K562 (cell line): Measurements from ENCODE around the gene GNAQ. TPM values are rescaled to one million over a fixed set of nuclear protein-coding genes. Genes with fewer than 3 reads are reported as not detected.

Experiments
- ATAC-seq: fragments of 200-7000 bp; cut with Tn5 transposase; 3 replicates; pipeline ENCODE4 v1.9.1; 2020; ENCODE audit warnings: moderate library complexity
- BruUV-seq: library from RNA; stranded (reverse); fragments of 400-500 nt; replicated peaks from 2 replicates; lab custom pipeline; 2021; lab: Mats Ljungman, UMichigan
- CTCF ChIA-PET: fragments of 300-600 bp; formaldehyde crosslinking; extraction: SDS; loops from one replicate; lab custom pipeline; 2021; ENCODE audit warnings: low intra/inter-chr PET ratio; lab: Yijun Ruan, JAX
- POLR2A ChIA-PET: fragments of 300-600, 350-650 bp; sonication (Branson Sonifier 250); formaldehyde crosslinking; extraction: SDS; loops from one replicate; lab custom pipeline; 2021; ENCODE audit warnings: antibody characterized with exemption, inconsistent platforms; lab: Yijun Ruan, JAX
- DNase-seq, 4 experiments: peaks; one replicate each; pipeline versions ENCODE4 v3.0.0 to v3.0.0-alpha.2; 2011 to 2018; ENCODE audit warnings: low spot score in 3 of 4, mixed read lengths in 3 of 4; ENCODE audit errors: extremely low read depth in 1 of 4
- FAIRE-seq: peaks from 2 replicates; lab custom pipeline; 2011; peaks lifted over from hg19 to GRCh38; lab: Jason Lieb, UNC
- H2AFZ ChIP-seq: 2 replicates; pipeline ENCODE4 v1.6.0; 2011; ENCODE audit warnings: low read depth, low read length, control low read depth, inconsistent platforms
- H3K27ac ChIP-seq: fragments of 200-600 bp; 3 replicates; pipeline ENCODE4 v1.8.0; 2011; ENCODE audit warnings: low read depth, mild to moderate bottlenecking, control low read depth, inconsistent platforms, low read length, moderate library complexity, mixed read lengths; ENCODE audit errors: extremely low read depth
- H3K27me3 ChIP-seq, 2 experiments: fragments of 300-600 bp in 1 of 2; 2 replicates in 1 of 2; 3 replicates in 1 of 2; pipeline versions ENCODE4 v1.6.0 to v1.8.0; 2011; ENCODE audit warnings: inconsistent platforms in 2 of 2, low read length in 2 of 2, mild to moderate bottlenecking in 1 of 2, mixed read lengths in 1 of 2, moderate library complexity in 1 of 2; ENCODE audit not compliant: control insufficient read depth in 2 of 2, insufficient read depth in 2 of 2
- H3K36me3 ChIP-seq: fragments of 300-600 bp; 3 replicates; pipeline ENCODE4 v1.8.0; 2011; ENCODE audit warnings: mild to moderate bottlenecking, low read length, inconsistent platforms; ENCODE audit not compliant: control insufficient read depth, insufficient read depth
- H3K4me1 ChIP-seq, 2 experiments: fragments of 200-600 bp in 1 of 2; replicated peaks in 1 of 2; 2 replicates in 1 of 2; 3 replicates in 1 of 2; pipeline versions ENCODE4 v1.5.1 to v1.8.0; 2011; ENCODE audit warnings: inconsistent platforms in 2 of 2, low read length in 2 of 2, mild to moderate bottlenecking in 1 of 2, mixed read lengths in 1 of 2, moderate library complexity in 1 of 2; ENCODE audit not compliant: control insufficient read depth in 2 of 2, insufficient read depth in 2 of 2
- H3K4me2 ChIP-seq: 2 replicates; pipeline ENCODE4 v1.6.1; 2011; ENCODE audit warnings: low read length, control low read depth, inconsistent platforms, mixed read lengths; ENCODE audit not compliant: insufficient read depth
- H3K4me3 ChIP-seq: fragments of 200-600 bp; sonication (generic), shearing (Covaris generic); 2 replicates; pipeline ENCODE4 v1.5.1; 2016; ENCODE audit warnings: control low read depth, inconsistent platforms
- H3K79me2 ChIP-seq: fragments of 200-600 bp; 3 replicates; pipeline ENCODE4 v1.8.0; 2011; ENCODE audit warnings: low read length, inconsistent platforms; ENCODE audit not compliant: control insufficient read depth, insufficient read depth
- H3K9ac ChIP-seq, 2 experiments: 2 replicates each; pipeline versions ENCODE4 v1.6.0 to v1.6.1; 2011; ENCODE audit warnings: low read depth in 2 of 2, low read length in 2 of 2, control low read depth in 1 of 2, inconsistent platforms in 1 of 2, mild to moderate bottlenecking in 1 of 2, mixed read lengths in 1 of 2; ENCODE audit not compliant: insufficient read depth in 1 of 2
- H3K9me1 ChIP-seq: one replicate; pipeline ENCODE4 v1.6.0; 2011; ENCODE audit warnings: inconsistent platforms, mild to moderate bottlenecking, low read length, moderate library complexity; ENCODE audit not compliant: control insufficient read depth, insufficient read depth
- H3K9me3 ChIP-seq: replicated peaks from 2 replicates; pipeline ENCODE4 v1.5.1; 2011; ENCODE audit warnings: low read depth, low read length, inconsistent platforms; ENCODE audit not compliant: control insufficient read depth, insufficient read depth
- H4K20me1 ChIP-seq: replicated peaks from 2 replicates; pipeline ENCODE4 v1.6.1; 2011; ENCODE audit warnings: low read length, inconsistent platforms, mixed read lengths; ENCODE audit not compliant: control insufficient read depth, insufficient read depth
- ETV1 ChIP-seq: fragments of 450-650 bp; conservative IDR thresholded peaks from 2 replicates; pipeline ENCODE4 v1.6.1; 2016; ENCODE audit warnings: missing genetic modification characterization, control low read depth, low read depth, missing compliant biosample characterization
- KDM2B ChIP-seq: fragments of 250-450 bp; sonication (Bioruptor Pico); IDR thresholded peaks from 2 replicates; pipeline ENCODE4 v1.8.0; 2021; ENCODE audit warnings: mild to moderate bottlenecking, moderate library complexity
- NR1H2 ChIP-seq: sonication (generic); formaldehyde crosslinking; IDR thresholded peaks from 2 replicates; pipeline ENCODE4 v1.4.0; 2020; ENCODE audit warnings: mild to moderate bottlenecking, missing genetic modification reagents
- NR2C1 ChIP-seq, 2 experiments: fragments of 450-650 bp; IDR thresholded peaks; 2 replicates each; pipeline ENCODE4 v1.6.1; 2017; ENCODE audit warnings: mild to moderate bottlenecking in 2 of 2, antibody characterized with exemption in 1 of 2, inconsistent platforms in 1 of 2, missing compliant biosample characterization in 1 of 2, missing genetic modification characterization in 1 of 2
- SIX5 ChIP-seq, 2 experiments: IDR thresholded peaks; 2 replicates each; pipeline ENCODE4 v1.6.1; 2011; ENCODE audit warnings: low read length in 2 of 2, borderline replicate concordance in 1 of 2, low read depth in 1 of 2, mild to moderate bottlenecking in 1 of 2, moderate library complexity in 1 of 2; ENCODE audit not compliant: insufficient read depth in 1 of 2
- SMARCB1 ChIP-seq: IDR thresholded peaks from 2 replicates; pipeline ENCODE4 v1.6.1; 2011; ENCODE audit warnings: improper control_type of control experiment, low read depth; ENCODE audit not compliant: insufficient read length
- STAT5A ChIP-seq: IDR thresholded peaks from 2 replicates; pipeline ENCODE4 v1.6.1; 2012; ENCODE audit warnings: low read length, inconsistent platforms, borderline replicate concordance
- WGBS: fragments of 100-300 bp; shearing (Covaris generic); methylation state at CpG from one replicate; pipeline ENCODE4 v1.1.6; 2016; ENCODE audit warnings: low coverage, mixed read lengths; ENCODE audit not compliant: insufficient coverage; ENCODE audit errors: missing lambda C conversion rate; 5-methylcytosine and 5-hydroxymethylcytosine counted together
- in situ Hi-C: fragments of 300-500 bp; cut with MboI; formaldehyde crosslinking; loops from 4 replicates; pipeline ENCODE4 v1.15.0; 2018; ENCODE audit warnings: inconsistent platforms, mixed read lengths
- intact Hi-C: fragments of 100-400 bp; cut with micrococcal nuclease; formaldehyde crosslinking; loops from 2 replicates; pipeline ENCODE4 v1.14.2; 2022
- polyA plus RNA-seq, 8 experiments: library from polyadenylated mRNA; depleted of rRNA in 4 of 8; stranded (reverse) in 5 of 8; unstranded in 3 of 8; fragments of >200 nt; fragmentation: Nextera tagmentation in 2 of 8; fragmentation: Illumina TruSeq in 1 of 8; extraction: Ambion mirVana in 2 of 8; extraction: Trizol in 1 of 8; gene quantifications; 2 replicates each; pipeline versions ENCODE4 v1.2.1 to v1.2.3, GENCODE V29; 2011 to 2014; ENCODE audit warnings: inconsistent platforms in 1 of 8, missing spikeins in 1 of 8
- total RNA-seq, 7 experiments: library from RNA; depleted of rRNA in 6 of 7; stranded (reverse); fragments of >200 nt in 6 of 7; fragmentation: Illumina TruSeq in 2 of 7; extraction: Trizol in 2 of 7; gene quantifications; 2 replicates each; pipeline versions ENCODE4 v1.2.1 to v1.2.3, GENCODE V29; 2011 to 2021; ENCODE audit warnings: low replicate concordance in 1 of 7
- TF ChIP-seq, protein P1 (sequence below): fragments of 250-450 bp; sonication (Bioruptor Pico); IDR thresholded peaks from 2 replicates; pipeline ENCODE4 v1.4.0; 2020; ENCODE audit warnings: mild to moderate bottlenecking, moderate library complexity

GNAQ gene
- total and polyA plus RNA-seq, 9 of the 15 experiments (the other 6 are each of a cell fraction or from before 2014, with no cell fraction given): 4.8 to 27.9 (median 17.5) TPM

DNA sequence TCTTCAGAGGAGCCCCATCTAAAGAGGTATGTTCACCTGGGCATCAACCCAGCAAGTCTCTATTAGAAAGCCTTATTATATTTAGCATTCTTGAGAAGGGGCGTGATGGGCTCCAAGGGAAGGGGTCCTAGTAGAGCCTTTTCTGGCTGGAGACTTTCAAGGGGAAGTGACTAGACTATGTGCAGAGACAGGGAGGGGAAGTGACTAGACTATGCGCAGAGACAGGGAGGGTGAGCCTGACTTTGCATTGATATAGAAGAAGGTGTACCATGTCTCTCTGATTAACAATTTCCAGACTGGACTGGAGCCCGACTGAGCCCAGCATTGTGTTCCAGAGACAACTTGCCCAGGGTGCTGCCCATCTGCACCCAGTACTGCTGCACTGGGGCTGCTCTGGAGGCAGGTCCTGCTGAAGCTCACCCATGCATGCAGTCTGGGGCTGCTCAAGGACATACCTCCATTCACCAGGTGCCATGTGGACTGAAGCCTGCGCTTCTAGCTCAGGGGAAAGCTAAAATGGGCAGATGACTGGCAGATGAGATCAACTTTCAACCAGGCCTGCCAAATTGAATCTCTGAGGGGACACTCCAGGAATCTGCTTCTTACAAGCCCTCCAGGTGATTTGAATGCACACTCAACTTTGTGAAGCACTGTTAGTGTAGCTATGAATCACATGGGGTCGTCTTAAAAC lies 300.5 kb downstream of the GNAQ start:
- H3K4me1 ChIP-seq: no peaks in the 10 kb centered on the region
- TF ChIP-seq, protein P1, sequence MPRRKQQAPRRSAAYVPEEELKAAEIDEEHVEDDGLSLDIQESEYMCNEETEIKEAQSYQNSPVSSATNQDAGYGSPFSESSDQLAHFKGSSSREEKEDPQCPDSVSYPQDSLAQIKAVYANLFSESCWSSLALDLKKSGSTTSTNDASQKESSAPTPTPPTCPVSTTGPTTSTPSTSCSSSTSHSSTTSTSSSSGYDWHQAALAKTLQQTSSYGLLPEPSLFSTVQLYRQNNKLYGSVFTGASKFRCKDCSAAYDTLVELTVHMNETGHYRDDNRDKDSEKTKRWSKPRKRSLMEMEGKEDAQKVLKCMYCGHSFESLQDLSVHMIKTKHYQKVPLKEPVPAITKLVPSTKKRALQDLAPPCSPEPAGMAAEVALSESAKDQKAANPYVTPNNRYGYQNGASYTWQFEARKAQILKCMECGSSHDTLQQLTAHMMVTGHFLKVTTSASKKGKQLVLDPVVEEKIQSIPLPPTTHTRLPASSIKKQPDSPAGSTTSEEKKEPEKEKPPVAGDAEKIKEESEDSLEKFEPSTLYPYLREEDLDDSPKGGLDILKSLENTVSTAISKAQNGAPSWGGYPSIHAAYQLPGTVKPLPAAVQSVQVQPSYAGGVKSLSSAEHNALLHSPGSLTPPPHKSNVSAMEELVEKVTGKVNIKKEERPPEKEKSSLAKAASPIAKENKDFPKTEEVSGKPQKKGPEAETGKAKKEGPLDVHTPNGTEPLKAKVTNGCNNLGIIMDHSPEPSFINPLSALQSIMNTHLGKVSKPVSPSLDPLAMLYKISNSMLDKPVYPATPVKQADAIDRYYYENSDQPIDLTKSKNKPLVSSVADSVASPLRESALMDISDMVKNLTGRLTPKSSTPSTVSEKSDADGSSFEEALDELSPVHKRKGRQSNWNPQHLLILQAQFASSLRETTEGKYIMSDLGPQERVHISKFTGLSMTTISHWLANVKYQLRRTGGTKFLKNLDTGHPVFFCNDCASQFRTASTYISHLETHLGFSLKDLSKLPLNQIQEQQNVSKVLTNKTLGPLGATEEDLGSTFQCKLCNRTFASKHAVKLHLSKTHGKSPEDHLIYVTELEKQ (CRISPR knock-in tag): no peak
- TF ChIP-seq SIX5 (IDR thresholded peaks at IDR 0.05; ENCODE audit: borderline replicate concordance in 1 of 2, insufficient read depth in 1 of 2, low read depth in 1 of 2, low read length in 2 of 2) (no peak), STAT5A (no peak), KDM2B (no peak), NR2C1 (IDR thresholded peaks at IDR 0.05) (no peak), NR2C1 (tag; IDR thresholded peaks at IDR 0.05) (no peak), ETV1 (tag) (no peak), NR1H2 (CRISPR knock-in tag) (no peak), SMARCB1 (no peak)
- TF ChIP-seq, all 486 proteins: peak for 0
- Histone ChIP-seq H3K27me3 (no peaks in the 10 kb centered on the region), H2AFZ (no peak overlapping the region), H3K27ac (no peak overlapping the region), H3K4me2 (no peak overlapping the region), H4K20me1 (no peaks in the 10 kb centered on the region), H3K79me2 (no peaks in the 10 kb centered on the region), H3K9me3 (no peaks in the 10 kb centered on the region), H3K9me1 (no peaks in the 10 kb centered on the region), H3K4me3 (no peak overlapping the region), H3K9ac (no peak overlapping the region), H3K36me3 (peaks cover 20% of the 10 kb centered on the region; the same call in 2 of the 3 replicates)
- ATAC-seq (no peak), FAIRE-seq (no peak), DNase-seq (no peak)
- ChIA-PET CTCF (no interaction called here), POLR2A (no interaction called here)
- WGBS: 86% methylated on average over 5 of the region's 5 CpGs
- BruUV-seq: no TSS peak
- intact Hi-C loops (no loop called here), in situ Hi-C loops (no loop called here)
